NCI-H1048 (cell line): ENCODE results near the gene RBM38.
"Not testable (repeated sequence)": the region's sequence is repeated elsewhere in the genome, so short reads cannot be mapped to it uniquely, and the experiment has no call there.

Experiments
- DNase-seq: peaks from one replicate; lab custom pipeline; 2025; lab: John Stamatoyannopoulos, UW

The RBM38 gene

DNA sequence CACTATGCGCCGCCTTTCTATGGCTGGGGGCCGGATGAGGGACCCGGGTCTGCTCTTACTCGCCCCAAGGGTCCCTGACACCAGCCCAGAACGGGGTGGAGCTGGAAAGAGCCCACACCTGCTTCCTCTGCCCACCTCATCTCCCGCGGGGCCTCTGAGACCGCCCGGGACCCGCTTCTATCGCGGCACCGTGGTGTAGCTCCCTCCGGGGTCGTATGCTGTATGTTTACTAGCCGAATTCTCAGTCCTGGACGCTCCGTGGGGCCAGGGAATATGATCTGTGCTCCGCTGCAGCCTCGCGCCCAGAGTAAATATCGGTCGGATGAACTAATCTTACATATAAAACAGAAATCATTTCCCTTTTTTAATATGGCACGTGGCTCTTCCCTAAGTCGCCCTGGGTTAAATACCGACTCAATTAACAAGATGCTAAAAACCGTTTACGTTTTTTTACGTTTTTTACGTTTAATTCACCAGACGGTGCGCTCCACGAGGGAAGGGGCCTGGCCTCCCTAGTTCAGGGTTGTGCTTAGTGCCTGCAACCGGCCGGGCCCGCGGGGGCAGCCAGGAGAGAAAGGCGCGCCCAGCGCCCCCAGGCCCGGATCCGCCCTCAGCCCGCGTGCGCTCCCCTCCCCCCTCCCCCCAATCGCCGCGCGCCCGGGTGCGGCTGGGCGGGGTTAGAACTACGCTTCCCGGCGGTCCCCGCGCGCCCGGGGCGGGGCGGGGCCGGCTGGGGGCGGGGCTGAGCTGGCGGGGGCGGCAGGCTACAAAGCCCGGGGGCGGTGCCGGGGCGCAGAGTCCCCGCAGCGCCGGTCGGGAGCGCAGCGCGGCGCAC is at the start of gene RBM38:
Gene RBM38, plus strand, starts transcription at position 793 of the 835 bp plus-strand sequence. CDS start 186 bp downstream, outside the sequence.
- peak; percentile 62 for DNase-seq

DNA sequence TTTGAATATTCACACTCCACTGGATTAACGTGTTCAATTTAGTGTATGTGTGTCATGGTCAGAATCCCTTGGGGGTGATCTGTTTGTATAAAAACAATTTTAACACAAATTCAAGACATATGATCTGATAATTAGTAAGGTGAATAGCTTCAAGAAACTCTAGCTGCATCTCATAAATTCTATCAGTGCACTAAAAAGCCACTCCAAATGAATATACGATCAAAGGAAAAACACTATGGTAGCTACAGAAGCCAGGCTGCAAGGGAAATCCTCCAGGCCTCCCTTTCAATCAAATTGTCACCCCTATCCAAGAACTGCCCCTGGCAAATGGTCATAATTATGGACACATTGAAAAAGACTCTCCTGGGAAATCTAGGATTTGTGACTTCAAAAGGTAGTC is 49.5 kb upstream of the RBM38 start:
- DNase-seq: no peak

DNA sequence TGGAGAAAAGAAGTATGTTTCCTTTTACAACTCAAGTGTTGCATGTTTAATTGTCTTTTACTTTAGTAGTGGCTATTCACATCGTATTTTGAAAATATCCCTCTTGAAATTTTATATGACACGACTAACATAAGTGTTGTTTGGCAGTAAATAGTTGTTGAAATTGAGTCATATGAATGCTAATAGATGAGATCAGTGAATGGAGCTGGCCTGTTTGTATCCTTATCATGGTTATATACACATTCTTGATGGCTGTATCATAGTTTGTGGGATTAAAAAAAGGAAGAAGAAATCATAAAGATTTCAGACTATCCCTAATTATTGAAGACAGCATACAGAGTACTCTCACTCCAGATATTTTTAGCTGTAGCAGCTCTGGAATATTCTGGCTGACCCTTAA is 48.4 kb upstream of the RBM38 start:
- no peak for DNase-seq

DNA sequence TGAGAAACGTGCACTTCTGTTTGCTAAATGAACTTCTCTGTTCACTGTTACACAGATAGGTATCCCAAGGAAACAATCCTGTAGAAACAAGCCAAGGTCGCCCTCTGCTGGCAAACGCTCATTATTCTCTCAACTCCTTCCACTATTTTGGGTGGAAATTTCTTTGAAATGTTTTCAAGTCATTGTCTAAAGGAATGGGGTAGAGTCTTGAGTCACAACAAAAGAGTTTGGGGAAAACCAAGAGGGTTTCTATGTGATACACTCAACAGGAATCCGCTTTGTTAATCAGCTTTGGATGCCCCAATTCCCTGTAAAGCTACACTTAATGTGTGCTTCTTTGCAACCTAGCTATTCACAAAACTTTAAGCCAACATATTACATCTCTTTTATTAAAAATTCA is 44.7 kb upstream of the RBM38 start:
- DNase-seq: peak; percentile 12

DNA sequence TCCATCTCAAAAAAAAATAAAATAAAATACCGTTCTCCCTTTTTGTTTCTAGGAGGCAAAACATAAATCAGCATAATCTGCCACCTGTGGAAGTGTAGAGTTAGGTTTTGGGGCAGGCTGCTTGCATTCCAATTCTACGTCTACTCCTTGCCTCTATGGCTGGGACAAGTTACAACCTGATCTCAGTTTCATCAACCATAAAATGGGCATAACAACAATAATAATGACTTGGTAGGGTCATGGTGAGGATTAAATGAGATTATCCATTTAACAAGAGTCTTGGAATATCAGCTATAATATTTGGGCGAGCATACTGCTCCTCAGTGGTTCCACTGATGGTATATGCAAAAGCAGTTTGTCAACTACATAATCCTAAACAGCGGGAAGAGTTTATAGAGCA is 43.8 kb upstream of the RBM38 start:
- no peak for DNase-seq

DNA sequence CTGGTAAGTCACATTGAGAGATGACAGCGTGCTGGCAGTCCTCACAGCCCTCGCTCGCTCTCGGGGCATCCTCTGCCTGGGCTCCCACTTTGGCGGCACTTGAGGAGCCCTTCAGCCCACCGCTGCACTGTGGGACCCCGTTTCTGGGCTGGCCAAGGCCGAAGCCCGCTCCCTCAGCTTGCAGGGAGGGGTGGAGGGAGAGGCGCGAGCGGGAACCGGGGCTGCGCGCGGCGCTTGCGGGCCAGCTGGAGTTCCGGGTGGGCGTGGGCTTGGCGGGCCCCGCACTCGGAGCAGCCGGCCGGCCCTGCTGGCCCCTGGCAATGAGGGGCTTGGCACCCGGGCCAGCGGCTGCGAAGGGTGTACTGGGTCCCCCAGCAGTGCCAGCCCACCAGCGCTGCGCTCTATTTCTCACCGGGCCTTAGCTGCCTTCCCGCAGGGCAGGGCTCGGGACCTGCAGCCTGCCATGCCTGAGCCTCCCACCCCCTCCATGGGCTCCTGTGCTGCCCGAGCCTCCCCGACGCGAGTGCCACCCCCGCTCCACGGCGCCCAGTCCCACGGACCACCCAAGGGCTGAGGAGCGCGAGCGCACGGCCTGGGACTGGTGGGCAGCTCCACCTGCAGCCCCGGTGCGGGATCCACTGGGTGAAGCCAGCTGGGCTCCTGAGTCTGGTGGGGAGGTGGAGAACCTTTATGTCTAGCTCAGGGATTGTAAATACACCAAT is 42.8 kb upstream of the RBM38 start:
- DNase-seq: not testable (repeated sequence)

DNA sequence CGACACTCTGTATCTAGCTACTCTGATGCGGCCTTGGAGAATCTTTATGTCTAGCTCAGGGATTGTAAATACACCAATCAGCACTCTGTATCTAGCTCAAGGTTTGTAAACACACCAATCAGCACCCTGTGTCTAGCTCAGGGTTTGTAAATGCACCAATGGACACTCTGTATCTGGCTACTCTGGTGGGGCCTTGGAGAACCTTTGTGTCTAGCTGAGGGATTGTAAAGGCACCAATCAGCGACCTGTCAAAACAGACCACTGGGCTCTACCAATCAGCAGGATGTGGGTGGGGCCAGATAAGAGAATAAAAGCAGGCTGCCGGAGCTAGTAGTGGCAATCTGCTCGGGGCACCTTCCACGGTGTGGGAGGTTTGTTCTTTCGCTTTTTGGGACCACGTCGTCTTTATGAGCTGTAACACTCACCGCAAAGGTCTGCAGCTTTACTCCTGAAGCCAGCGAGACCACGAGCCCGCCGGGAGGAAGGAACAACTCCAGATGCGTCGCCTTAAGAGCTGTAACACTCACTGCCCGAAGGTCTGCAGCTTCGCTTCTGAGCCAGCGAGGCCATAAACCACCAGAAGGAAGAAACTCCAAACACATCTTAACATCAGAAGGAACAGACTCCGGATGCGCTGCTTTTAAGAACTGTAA is 42.1 kb upstream of the RBM38 start:
- DNase-seq: not testable (repeated sequence)

DNA sequence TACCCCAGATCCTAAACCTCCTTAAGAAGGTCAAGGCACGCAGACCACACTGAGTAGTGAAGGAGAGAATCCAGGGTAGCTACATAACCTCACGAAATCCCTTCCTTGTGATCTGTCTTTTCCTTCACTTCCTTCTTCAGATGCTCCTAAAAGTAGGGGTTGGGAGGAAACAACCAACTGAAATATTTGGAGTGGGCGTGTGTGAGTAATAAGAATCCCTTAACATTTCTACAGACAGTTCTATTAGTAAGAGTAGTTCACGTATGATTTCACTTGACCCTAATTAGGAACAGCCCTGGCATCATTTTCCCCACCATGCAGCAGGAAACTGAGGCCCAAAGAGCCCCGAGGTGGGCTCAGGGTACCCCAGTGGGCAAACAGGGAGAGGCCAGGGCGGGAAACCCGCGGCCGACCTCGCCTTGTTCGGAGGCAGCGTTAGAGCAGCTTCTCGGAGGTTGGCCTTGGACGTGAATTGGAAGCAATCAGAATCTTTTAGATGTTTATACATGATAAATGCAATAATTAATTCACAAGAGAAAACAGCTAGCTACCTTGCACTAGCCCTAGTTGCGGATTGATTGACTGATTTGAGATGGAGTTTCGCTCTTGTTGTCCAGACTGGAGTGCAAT is 41.0 kb upstream of the RBM38 start:
- no peak for DNase-seq

DNA sequence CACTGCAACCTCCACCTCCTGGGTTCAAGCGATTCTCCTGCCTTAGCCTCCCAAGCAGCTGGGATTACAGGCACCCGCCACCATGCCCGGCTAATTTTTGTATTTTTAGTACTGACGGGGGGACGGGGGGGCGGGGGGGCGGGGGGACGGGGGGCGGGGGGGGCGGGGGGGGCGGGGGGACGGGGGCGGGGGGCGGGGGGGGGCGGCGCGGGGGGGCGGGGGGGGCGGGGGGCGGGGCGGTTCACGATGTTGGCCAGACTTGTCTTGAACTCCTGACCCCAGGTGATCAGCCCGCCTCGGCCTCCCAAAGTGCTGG is 40.5 kb upstream of the RBM38 start:
- not testable (repeated sequence) for DNase-seq

DNA sequence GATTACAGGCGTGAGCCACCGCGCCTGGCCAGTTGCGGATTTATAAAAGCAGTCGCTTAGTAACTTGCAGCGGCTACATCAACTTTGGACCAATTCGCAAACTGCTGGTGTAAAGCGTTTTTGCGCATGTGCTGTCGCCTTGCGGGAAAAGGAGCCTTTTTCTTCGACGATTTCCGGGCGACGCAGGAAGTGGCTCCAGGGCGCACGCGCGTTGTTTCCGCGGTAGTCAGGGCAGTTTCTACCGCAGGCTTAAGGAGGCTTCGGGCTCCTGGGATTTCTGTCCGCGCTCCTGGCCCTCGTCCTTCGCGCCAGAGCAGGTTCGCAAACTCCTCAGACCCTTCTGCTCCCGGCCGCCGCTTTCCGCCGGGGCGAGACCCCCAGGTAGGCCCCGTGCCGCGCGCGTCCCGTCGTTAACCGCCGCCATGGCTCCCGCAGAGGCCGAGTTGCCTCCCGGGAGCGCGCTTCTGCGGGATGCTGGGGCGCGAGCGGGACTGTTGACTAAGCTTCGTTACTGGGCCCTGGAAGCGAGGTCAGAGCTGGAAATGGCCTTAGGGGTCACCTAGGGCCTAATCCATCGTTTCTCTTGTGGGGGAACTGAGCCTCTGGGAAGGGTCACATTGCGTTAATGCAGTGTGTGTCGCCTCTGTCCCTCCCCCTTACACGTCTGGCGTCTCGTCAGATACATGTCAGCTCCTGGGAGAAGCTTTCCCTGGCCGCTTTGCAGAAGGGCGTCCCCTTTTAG is 40.0 kb upstream of the RBM38 start, which contains the start of gene RAE1:
Gene RAE1, plus strand, starts transcription at position 214 of the 742 bp plus-strand sequence. CDS start 2,784 bp downstream, outside the sequence.
- DNase-seq: peak; percentile 85

DNA sequence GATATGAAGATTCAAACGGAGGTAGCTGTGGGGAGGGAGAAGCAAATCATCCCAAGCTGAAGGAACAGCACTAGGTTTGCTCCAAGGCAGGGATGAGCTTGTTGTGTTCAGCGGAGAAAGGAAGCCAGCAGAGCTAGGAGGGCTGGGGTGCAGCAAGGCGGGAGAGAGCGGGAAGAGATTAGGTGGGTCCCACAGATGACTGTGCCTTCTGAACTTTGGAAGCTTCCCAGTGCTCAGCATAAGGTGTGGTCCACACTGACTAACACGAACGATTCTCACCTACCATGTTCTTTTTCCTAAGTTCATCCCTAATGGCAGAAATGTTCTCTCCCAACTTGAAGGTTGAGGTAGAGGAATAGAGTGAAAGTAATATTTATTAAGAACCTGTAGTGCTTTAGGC is 38.9 kb upstream of the RBM38 start:
- DNase-seq: no peak

DNA sequence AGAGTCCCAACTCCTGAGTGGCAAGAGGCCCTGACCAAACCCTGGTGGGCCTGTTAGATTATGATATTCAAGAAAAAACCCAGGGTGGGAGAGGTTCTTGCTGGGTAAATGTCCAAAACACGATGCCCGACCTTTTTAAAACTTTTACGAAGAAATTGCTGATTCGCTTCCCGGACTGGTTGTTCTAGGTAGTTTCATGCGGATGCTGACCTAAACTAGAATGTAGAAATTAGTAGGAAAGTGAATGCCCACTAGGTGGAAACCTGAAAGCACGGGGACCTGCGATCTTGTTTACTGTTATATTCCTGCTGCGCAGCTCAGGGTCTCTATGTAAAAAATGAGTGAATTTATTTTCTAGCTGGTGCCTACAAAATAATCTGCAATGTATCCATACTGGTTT is 37.8 kb upstream of the RBM38 start:
- no peak for DNase-seq

DNA sequence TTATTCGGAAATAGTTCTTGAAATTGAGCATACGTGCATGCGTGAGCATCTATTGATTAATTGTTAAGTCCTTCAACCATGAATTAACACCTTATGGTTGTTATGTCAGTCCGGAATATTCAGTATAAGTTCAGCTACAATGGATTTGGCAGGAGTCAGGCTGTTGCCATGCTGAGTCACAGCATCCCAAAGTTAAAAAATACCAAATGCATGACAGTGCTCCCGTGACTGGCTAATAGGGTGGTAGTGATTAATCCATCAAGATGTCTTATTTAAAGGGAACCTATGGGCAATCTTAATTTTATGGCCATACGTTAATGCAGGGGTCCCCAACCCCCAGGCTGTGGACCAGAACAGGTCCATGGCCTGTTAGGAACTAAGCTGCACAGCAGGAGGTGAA is 29.7 kb upstream of the RBM38 start:
- no peak for DNase-seq

DNA sequence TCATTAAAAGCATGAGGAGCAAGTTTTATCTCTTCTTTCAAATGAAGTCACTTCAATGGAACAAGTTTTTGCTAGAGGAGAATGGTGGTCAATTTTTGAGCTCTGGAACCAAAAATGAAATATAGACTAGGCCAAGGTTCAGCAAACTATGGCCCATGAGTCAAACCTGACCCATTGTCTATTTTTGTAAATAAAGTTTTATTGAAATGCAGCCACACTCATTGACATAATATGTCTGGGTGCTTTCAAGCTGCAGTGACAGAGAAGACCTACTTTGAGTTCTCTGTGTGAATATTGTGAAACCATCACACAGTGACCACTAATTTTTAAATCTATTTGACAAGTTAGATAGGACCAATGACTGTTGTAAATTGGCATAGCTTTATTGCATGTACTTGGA is 26.7 kb upstream of the RBM38 start:
- no peak for DNase-seq

DNA sequence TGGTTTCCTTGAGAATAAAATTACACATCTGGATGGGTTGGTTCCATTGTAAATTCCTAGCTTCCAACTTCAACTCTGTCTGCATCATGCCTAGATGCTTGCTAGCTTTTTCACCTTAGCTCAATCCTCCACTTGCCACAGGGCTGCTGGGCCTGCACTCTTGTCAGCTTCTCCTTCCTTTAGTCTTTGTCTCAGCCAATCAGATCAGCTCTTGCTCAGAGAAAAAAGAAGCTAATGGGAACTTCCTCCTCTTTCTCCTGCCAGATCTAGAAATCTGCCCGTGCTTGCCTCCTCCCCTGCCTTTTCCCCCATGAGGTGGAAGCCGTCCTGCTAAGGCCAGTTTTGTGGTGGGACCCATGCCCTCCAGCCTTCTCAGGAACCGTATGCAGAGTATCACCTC is 21.6 kb upstream of the RBM38 start:
- no peak for DNase-seq

DNA sequence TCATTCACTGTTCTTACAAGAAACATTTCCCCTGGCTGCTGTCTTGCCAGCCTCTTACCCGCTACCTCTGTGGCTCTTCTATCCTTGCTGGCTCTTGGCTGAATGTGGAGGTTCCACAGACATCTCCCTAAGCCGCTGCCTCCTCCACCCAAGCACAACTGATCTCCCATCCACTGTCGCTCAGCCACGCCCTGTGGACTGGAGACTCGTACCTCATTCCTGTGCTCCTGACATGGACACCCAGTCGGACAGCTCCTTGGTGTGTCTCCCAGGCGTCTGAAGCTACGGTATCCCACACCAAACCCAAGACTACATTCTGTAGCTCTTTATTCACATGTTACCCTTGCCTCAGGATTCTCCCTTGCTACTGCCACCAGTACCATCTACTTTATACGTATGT is 20.9 kb upstream of the RBM38 start:
- no peak for DNase-seq

DNA sequence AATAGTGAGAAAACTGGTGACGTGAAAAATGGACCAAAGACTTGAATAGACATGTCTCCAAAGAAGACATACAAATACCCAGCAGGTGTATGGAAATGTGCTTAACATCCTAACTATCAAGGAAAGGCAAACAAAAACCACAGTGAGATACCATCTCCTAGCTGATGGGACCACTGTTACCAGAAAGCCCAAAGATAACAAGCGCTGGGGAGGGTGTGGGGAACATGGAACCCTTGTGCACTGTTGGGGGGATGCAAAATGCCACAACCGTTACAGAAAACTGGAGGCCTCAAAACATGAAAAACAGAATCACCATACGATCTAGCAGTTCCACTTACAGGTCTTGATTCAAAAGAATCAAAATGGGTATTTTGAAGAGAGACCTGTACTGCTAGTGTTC is 19.8 kb upstream of the RBM38 start:
- no peak for DNase-seq

DNA sequence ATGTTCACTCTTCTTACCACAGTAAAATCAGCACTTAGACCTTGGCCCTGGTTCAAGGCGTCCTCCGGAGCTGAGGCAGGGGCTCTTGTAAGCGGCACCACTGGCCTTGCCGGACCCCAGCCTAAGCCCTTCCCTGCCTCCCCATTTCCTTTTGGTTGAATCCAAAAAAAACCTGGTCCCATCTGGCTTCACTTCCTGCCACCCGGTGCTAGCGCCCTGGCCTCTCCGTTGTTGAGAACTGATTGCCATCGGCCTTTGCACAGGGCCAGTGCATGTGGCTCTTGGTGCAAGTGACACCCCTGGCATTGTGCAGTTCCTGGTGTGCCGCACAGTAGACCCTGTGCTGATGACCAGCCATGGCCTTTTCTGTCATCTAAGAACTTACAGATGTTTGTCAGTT is 19.0 kb upstream of the RBM38 start:
- no peak for DNase-seq

DNA sequence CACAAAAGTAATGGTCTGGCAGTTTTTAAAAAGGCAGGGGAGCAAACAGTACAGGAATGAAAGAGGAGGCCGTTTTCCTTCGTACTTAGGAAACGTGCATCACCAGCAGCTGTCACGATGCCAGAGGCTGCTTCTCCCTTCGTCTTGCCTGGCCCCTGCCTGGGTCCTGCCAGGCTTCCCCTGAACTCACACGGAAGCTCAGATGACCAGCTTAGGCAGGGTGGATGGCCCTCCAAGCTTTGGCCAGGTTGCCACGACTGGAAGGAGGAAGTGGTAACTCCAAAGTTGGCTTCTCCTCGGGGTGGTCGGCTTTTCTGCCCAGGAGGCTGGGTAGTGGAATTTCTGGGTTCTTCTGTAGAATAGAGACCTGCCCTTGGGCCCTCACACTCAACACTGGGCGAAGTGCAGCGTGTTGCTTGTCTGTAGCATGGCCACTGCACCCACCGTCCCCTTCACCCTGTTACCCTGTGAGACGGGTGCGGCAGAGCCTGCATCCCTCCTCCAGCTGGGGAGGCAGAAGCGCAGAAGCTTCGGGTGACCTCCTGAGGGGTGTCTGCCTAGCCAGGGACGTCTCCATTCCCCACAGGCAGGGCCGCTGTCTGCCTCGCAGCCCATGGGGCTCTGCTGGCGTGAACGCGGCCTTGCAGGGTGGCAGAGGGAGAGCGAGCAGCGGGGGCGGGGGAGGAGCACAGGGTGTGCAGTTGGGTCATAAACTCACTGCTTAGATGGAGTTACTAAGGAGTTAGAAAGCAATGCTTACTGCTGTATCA is 18.4 kb upstream of the RBM38 start:
- DNase-seq: no peak

DNA sequence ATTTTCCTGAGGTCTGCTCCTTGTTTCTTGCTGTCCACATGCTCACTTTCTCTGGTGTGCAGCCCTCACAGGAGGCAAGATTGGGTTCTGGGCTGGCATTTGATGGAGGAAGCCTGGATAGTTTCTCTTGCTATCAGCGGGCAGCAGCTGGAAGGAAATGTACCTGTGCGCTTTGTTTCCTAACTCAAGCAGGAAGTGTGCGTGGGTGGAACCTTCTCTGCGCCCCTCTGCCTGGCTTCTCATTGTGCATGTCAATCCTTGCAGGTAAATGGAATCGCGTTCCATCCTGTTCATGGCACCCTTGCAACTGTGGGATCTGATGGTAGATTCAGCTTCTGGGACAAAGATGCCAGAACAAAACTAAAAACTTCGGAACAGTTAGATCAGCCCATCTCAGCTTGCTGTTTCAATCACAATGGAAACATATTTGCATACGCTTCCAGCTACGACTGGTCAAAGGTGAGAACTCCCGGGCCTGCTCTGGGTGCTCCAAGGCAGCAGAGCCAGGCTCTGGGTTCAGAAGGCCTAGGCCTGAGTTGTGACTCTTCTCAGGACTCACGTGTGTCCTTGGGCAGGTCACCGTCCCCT is 16.8 kb upstream of the RBM38 start:
- DNase-seq: no peak
